Stimulated activated CD4-positive, alpha-beta T cell treated with anti-CD3 and anti-CD28 coated beads, Interleukin-4, amount 100 ng/mL, for 24 hours (primary cell): ENCODE measurements around the gene UTP15.

Source experiments
- DNase-seq: peaks from one replicate; pipeline ENCODE4 v3.0.0-alpha.2; 2020

UTP15 gene

GRCh38 chr5:73624888-73625287 lies 59.3 kb downstream of the UTP15 start:
- DNase-seq: no peak

GRCh38 chr5:73625372-73625943 lies 59.9 kb downstream of the UTP15 start:
- no peak for DNase-seq

- DNase-seq: peak; percentile 7
These were observed 60.6 kb downstream of the UTP15 start, which contains the start of gene ARHGEF28 for GRCh38 chr5:73625944-73626811. Gene ARHGEF28 (plus strand): TSS chr5:73626196. CDS start chr5:73684852, 58,656 bp downstream.

- no peak for DNase-seq
These were observed 61.3 kb downstream of the UTP15 start for GRCh38 chr5:73626814-73627313.

- DNase-seq: no peak
These were observed 63.9 kb downstream of the UTP15 start for GRCh38 chr5:73629456-73629855.

- DNase-seq: no peak
These were observed 65.2 kb downstream of the UTP15 start for GRCh38 chr5:73630765-73631164.

- DNase-seq: no peak
These were observed 66.0 kb downstream of the UTP15 start for GRCh38 chr5:73631500-73631899.
